HG02759 (cell line): ENCODE measurements around the gene PLD3.
"Not testable (repeated sequence)": the region's sequence is repeated elsewhere in the genome, so short reads cannot be mapped to it uniquely, and the experiment has no call there.

Source experiments
- ATAC-seq: cut with Tn5 transposase; IDR thresholded peaks from one replicate; pipeline ENCODE4 v1.9.1; 2021; ENCODE audit warnings: mild to moderate bottlenecking, moderate library complexity; ENCODE audit not compliant: unreplicated experiment

The PLD3 gene

GRCh38 chr19:40383668-40384248 lies 35.3 kb downstream of the PLD3 start:
- no peak for ATAC-seq

- no peak for ATAC-seq
These were observed 38.7 kb downstream of the PLD3 start for GRCh38 chr19:40387155-40387554.

- ATAC-seq: no peak
These were observed 40.0 kb downstream of the PLD3 start for GRCh38 chr19:40388481-40388880.

- ATAC-seq: no peak
These were observed 41.0 kb downstream of the PLD3 start for GRCh38 chr19:40389404-40390083.

- ATAC-seq: no peak
These were observed 41.7 kb downstream of the PLD3 start, which contains the start of gene HIPK4 for GRCh38 chr19:40390084-40390742. Gene HIPK4 (minus strand): TSS chr19:40390181. CDS start chr19:40389902, 279 bp downstream.

GRCh38 chr19:40392123-40392522 lies 43.6 kb downstream of the PLD3 start:
- ATAC-seq: no peak

- no peak for ATAC-seq
These were observed 44.5 kb downstream of the PLD3 start for GRCh38 chr19:40392894-40393517.

GRCh38 chr19:40393894-40394815 lies 45.7 kb downstream of the PLD3 start:
- no peak for ATAC-seq

GRCh38 chr19:40394816-40395210 lies 46.3 kb downstream of the PLD3 start:
- no peak for ATAC-seq

- no peak for ATAC-seq
These were observed 47.5 kb downstream of the PLD3 start for GRCh38 chr19:40395956-40396355.

- ATAC-seq: no peak
These were observed 48.5 kb downstream of the PLD3 start for GRCh38 chr19:40396886-40397567.

- ATAC-seq: no peak
These were observed 49.0 kb downstream of the PLD3 start for GRCh38 chr19:40397568-40397906.

GRCh38 chr19:40398417-40399131 lies 50.1 kb downstream of the PLD3 start:
- ATAC-seq: no peak

- no peak for ATAC-seq
These were observed 52.1 kb downstream of the PLD3 start for GRCh38 chr19:40400559-40400958.

- peak; percentile 74 for ATAC-seq
These were observed 54.9 kb downstream of the PLD3 start for GRCh38 chr19:40403262-40403984.

- no peak for ATAC-seq
These were observed 59.5 kb downstream of the PLD3 start for GRCh38 chr19:40407714-40408597.

GRCh38 chr19:40408598-40408925 lies 60.1 kb downstream of the PLD3 start:
- not testable (repeated sequence) for ATAC-seq

GRCh38 chr19:40410030-40410389 lies 61.5 kb downstream of the PLD3 start:
- ATAC-seq: no peak
